Glutamatergic neuron (in vitro differentiated cells): ENCODE data around the gene ST3GAL4. TPM values are rescaled to one million over a fixed set of nuclear protein-coding genes. Genes with fewer than 3 reads are reported as not detected.
"Not testable (repeated sequence)": the region's sequence is repeated elsewhere in the genome, so short reads cannot be mapped to it uniquely, and the experiment has no call there.

Experiments used
- DNase-seq: peaks from one replicate; pipeline ENCODE4 v3.0.0; 2022
- H3K27ac Mint-ChIP-seq: one replicate; pipeline ENCODE4 v1.8.0; 2020; ENCODE audit warnings: mild to moderate bottlenecking, mixed read lengths, inconsistent platforms; ENCODE audit not compliant: unreplicated experiment
- H3K27me3 Mint-ChIP-seq: one replicate; pipeline ENCODE4 v1.8.0; 2020; ENCODE audit warnings: mild to moderate bottlenecking, moderate library complexity, mixed read lengths, inconsistent platforms; ENCODE audit not compliant: unreplicated experiment
- H3K36me3 Mint-ChIP-seq: one replicate; pipeline ENCODE4 v1.8.0; 2020; ENCODE audit warnings: mild to moderate bottlenecking, mixed read lengths, inconsistent platforms; ENCODE audit not compliant: unreplicated experiment
- H3K4me1 Mint-ChIP-seq: one replicate; pipeline ENCODE4 v1.8.0; 2020; ENCODE audit warnings: mild to moderate bottlenecking, low read depth, mixed read lengths, inconsistent platforms; ENCODE audit not compliant: unreplicated experiment
- H3K4me3 Mint-ChIP-seq: one replicate; pipeline ENCODE4 v1.8.0; 2020; ENCODE audit warnings: mild to moderate bottlenecking, mixed read lengths, inconsistent platforms; ENCODE audit not compliant: unreplicated experiment
- H3K9me3 Mint-ChIP-seq: one replicate; pipeline ENCODE4 v1.8.0; 2020; ENCODE audit warnings: mild to moderate bottlenecking, moderate library complexity, mixed read lengths, inconsistent platforms; ENCODE audit not compliant: unreplicated experiment
- long read RNA-seq: library from polyadenylated mRNA; unstranded; transcript quantifications from one replicate; pipeline ENCODE4 v2.0.0, GENCODE V29; 2020; ENCODE audit not compliant: unreplicated experiment
- total RNA-seq: library from RNA; stranded (reverse); fragmentation: NEBNext Ultra II Directional; extraction: Animal tissue kit (Norgen Biotek cat#: 25700); gene quantifications from one replicate; pipeline ENCODE4 v1.2.1, GENCODE V29; 2021; ENCODE audit not compliant: unreplicated experiment
- TF ChIP-seq, protein P1 (sequence below): fragments of 200-600 bp; sonication (generic); IDR thresholded peaks from one replicate; pipeline ENCODE4 v1.5.0; 2021; ENCODE audit not compliant: partially characterized antibody, unreplicated experiment

ST3GAL4 gene
- total RNA-seq = 10.4 TPM
- long read RNA-seq, transcript ST3GAL4-204 (11 exons, 1,812 nt) = major isoform, 6 of 9 reads
- long read RNA-seq, partial matches to known transcripts = 0 of 9 reads
- long read RNA-seq, other reads (novel, unspliced or antisense) = 1 of 9 reads

DNA sequence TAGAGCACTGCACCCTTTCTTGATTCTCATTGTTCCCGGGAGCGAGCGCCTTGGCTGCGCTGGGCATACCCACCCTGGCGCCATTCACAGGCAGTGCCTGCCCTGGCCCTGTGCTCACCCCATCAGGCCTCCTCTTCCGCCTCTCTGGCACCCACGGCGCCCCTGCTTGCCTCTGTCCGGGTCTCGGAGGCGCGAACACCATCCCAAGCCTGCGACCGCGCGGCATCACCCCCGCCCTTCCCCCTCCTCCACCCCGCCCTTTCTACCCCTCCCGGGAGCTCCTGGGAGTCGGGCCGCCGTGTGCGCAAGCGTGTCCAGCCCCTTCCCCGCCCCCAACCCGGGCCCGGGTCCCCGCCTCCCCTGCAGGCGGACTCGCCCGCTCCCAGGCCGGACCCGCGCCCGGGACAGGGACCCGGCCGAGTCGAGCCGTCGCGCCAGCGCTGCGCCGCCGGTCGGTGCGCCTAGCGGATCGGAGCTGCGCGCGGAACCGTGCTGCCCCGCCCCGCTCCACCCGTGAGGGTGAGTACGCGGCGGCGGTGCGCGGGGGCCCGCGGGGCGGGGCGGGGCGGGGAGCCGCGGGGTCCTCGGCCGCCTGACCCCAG, at the start of gene ST3GAL4:
TSS of gene ST3GAL4 (plus strand) at position 363 of the 602 bp plus-strand sequence. CDS start 50,470 bp downstream, outside the sequence.
- Mint-ChIP-seq H3K9me3 (peaks cover 2% of the 10 kb centered on the region), H3K27ac (peak within 1 kb of the TSS; percentile 89), H3K36me3 (no peaks in the 10 kb centered on the region), H3K4me3 (peak within 1 kb of the TSS; percentile 95), H3K27me3 (peaks cover 8% of the 10 kb centered on the region), H3K4me1 (peaks cover 45% of the 10 kb centered on the region)
- TF ChIP-seq, protein P1, sequence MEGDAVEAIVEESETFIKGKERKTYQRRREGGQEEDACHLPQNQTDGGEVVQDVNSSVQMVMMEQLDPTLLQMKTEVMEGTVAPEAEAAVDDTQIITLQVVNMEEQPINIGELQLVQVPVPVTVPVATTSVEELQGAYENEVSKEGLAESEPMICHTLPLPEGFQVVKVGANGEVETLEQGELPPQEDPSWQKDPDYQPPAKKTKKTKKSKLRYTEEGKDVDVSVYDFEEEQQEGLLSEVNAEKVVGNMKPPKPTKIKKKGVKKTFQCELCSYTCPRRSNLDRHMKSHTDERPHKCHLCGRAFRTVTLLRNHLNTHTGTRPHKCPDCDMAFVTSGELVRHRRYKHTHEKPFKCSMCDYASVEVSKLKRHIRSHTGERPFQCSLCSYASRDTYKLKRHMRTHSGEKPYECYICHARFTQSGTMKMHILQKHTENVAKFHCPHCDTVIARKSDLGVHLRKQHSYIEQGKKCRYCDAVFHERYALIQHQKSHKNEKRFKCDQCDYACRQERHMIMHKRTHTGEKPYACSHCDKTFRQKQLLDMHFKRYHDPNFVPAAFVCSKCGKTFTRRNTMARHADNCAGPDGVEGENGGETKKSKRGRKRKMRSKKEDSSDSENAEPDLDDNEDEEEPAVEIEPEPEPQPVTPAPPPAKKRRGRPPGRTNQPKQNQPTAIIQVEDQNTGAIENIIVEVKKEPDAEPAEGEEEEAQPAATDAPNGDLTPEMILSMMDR = no peak
- DNase-seq = peak; percentile 95

GRCh38 chr11:126305699-126306098, 49.8 kb upstream of the ST3GAL4 start:
- peak overlapping the region; percentile 52 for H3K27ac Mint-ChIP-seq
- no peak for DNase-seq
- peaks cover 4% of the 10 kb centered on the region for H3K9me3 Mint-ChIP-seq
- H3K4me3 Mint-ChIP-seq = no peak overlapping the region
- TF ChIP-seq, protein P1 = no peak
- H3K36me3 Mint-ChIP-seq = peaks cover 4% of the 10 kb centered on the region
- H3K4me1 Mint-ChIP-seq = peaks cover 26% of the 10 kb centered on the region
- H3K27me3 Mint-ChIP-seq = no peaks in the 10 kb centered on the region

- peaks cover 32% of the 10 kb centered on the region for H3K4me1 Mint-ChIP-seq
- TF ChIP-seq, protein P1 = peak; percentile 65
- H3K4me3 Mint-ChIP-seq = peak overlapping the region; percentile 77
These were observed 47.8 kb upstream of the ST3GAL4 start for GRCh38 chr11:126307706-126308105.

GRCh38 chr11:126308271-126308671, 47.2 kb upstream of the ST3GAL4 start:
- H3K4me3 Mint-ChIP-seq = no peak overlapping the region
- no peak overlapping the region for H3K27ac Mint-ChIP-seq
- peaks cover 4% of the 10 kb centered on the region for H3K36me3 Mint-ChIP-seq
- no peak for DNase-seq
- TF ChIP-seq, protein P1 = no peak
- no peaks in the 10 kb centered on the region for H3K27me3 Mint-ChIP-seq
- H3K9me3 Mint-ChIP-seq = peaks cover 3% of the 10 kb centered on the region
- peaks cover 29% of the 10 kb centered on the region for H3K4me1 Mint-ChIP-seq

More at GRCh38 chr11:126307706-126308105, 47.8 kb upstream of the ST3GAL4 start:
- Mint-ChIP-seq H3K27me3 (no peaks in the 10 kb centered on the region), H3K27ac (peak overlapping the region; percentile 76), H3K36me3 (peaks cover 4% of the 10 kb centered on the region), H3K9me3 (peaks cover 3% of the 10 kb centered on the region)
- peak; percentile 62 for DNase-seq

DNA sequence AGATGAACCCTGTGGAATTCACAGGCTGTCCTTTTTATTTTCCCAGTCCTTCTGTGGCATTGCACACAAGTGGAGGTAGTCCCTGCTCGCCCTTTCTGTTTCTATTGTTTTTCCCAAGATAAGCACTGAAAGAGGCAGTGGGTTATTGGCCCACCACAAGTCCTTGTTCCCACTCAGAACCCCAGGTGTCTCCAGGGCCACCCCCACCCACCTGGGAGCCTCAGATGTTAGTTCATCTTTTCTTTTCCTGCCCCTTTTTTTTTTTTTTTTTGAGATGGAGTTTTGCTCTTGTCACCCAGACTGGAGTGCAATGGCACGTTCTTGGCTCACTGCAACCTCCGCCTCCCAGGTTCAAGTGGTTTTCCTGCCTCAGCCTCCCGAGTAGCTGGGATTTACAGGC, 46.7 kb upstream of the ST3GAL4 start:
- DNase-seq, H3K27ac Mint-ChIP-seq: not testable (repeated sequence)

More for the DNA sequence above, 46.7 kb upstream of the ST3GAL4 start:
- H3K36me3 Mint-ChIP-seq, H3K4me3 Mint-ChIP-seq, H3K27me3 Mint-ChIP-seq, H3K9me3 Mint-ChIP-seq: not testable (repeated sequence)
- peaks cover 27% of the 10 kb centered on the region for H3K4me1 Mint-ChIP-seq
